ENCODE data around the gene DBF4. TPM values are rescaled to one million over a fixed set of nuclear protein-coding genes. Genes with fewer than 3 reads are reported as not detected.
"Not testable (repeated sequence)": the region's sequence is repeated elsewhere in the genome, so short reads cannot be mapped to it uniquely, and the experiment has no call there.

Gene DBF4
- total RNA-seq, 2 donors from 2014 or later, result 7.3 to 12.6 TPM

DNA sequence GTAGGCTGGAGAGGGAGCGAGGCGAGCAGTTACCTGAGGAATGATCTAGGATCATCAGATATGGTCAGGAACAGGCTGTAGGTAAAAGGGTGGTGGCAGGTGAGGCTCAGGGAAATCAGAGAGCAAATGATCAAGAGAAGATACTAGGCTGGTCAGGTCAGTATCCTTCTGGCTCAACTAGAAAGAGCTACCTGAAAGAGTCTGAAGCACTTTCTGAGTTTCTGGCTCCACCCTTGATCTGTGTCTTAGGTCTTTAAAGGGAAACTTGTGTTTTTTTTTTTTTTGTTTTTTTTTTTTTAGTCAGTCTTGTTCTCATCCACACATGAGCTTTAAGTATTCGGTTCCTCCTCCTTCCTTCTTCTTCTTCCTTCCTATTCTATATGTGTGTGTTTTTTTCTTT, 68.3 kb downstream of the DBF4 start:
- DNase-seq (ENCODE audit: low spot score) (no peak), ATAC-seq (ENCODE audit: insufficient number of reproducible peaks, low FRiP score, low read depth) (no peak)
- Histone ChIP-seq H3K4me3 (no peak overlapping the region), H3K27me3 (replicated peaks; ENCODE audit: insufficient read depth) (no peaks in the 10 kb centered on the region), H3K36me3 (no peaks in the 10 kb centered on the region), H3K27ac (no peak overlapping the region), H3K4me1 (ENCODE audit: control insufficient read depth in 1 of 2, low read depth in 2 of 2) (peaks cover 0 to 12% of the 10 kb centered on the region in 2 donors), H3K9me3 (no peaks in the 10 kb centered on the region)
- TF ChIP-seq, protein P1, sequence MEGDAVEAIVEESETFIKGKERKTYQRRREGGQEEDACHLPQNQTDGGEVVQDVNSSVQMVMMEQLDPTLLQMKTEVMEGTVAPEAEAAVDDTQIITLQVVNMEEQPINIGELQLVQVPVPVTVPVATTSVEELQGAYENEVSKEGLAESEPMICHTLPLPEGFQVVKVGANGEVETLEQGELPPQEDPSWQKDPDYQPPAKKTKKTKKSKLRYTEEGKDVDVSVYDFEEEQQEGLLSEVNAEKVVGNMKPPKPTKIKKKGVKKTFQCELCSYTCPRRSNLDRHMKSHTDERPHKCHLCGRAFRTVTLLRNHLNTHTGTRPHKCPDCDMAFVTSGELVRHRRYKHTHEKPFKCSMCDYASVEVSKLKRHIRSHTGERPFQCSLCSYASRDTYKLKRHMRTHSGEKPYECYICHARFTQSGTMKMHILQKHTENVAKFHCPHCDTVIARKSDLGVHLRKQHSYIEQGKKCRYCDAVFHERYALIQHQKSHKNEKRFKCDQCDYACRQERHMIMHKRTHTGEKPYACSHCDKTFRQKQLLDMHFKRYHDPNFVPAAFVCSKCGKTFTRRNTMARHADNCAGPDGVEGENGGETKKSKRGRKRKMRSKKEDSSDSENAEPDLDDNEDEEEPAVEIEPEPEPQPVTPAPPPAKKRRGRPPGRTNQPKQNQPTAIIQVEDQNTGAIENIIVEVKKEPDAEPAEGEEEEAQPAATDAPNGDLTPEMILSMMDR (IDR thresholded peaks at IDR 0.05), result no peak

DNA sequence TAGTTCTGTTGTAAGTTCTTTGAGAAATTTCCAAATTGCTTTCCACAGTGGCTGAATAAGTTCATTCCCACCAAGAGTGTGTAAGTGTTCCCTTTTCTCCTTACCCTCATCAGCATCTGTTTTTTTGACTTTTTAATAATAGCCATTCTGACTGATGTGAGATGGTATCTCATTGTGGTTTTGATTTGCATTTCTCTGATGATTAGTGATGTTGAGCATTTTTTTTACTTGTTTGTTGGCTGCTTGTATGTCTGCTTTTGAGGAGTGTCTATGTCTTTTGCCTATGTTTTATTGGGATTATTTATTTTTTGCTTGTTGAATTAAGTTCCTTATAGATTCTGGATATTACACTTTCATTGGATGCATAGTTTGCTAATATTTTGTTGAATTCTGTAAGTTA, 69.6 kb downstream of the DBF4 start:
- not testable (repeated sequence) for H3K27ac ChIP-seq; H3K27me3 ChIP-seq (replicated peaks; ENCODE audit: insufficient read depth); H3K4me3 ChIP-seq; H3K36me3 ChIP-seq; DNase-seq (ENCODE audit: low spot score); ATAC-seq (ENCODE audit: insufficient number of reproducible peaks, low FRiP score, low read depth); H3K9me3 ChIP-seq
- H3K4me1 ChIP-seq (ENCODE audit: control insufficient read depth in 1 of 2, low read depth in 2 of 2), result peaks cover 0 to 12% of the 10 kb centered on the region in 2 donors

- H3K36me3 ChIP-seq, result no peaks in the 10 kb centered on the region
- DNase-seq (ENCODE audit: low spot score) (no peak), ATAC-seq (ENCODE audit: insufficient number of reproducible peaks, low FRiP score, low read depth) (no peak)
- no peak overlapping the region for H3K4me3 ChIP-seq
- TF ChIP-seq, protein P1 (IDR thresholded peaks at IDR 0.05), result no peak
- no peaks in the 10 kb centered on the region for H3K27me3 ChIP-seq (replicated peaks; ENCODE audit: insufficient read depth)
- H3K4me1 ChIP-seq (ENCODE audit: control insufficient read depth in 1 of 2, low read depth in 2 of 2), result peaks cover 0 to 12% of the 10 kb centered on the region in 2 donors
- H3K27ac ChIP-seq, result no peak overlapping the region
- no peaks in the 10 kb centered on the region for H3K9me3 ChIP-seq
These were observed 72.1 kb downstream of the DBF4 start for GRCh38 chr7:87948371-87948770.

Other genes starting within 250 kb of the DBF4 start
- gene RUNDC3B, start 248.1 kb upstream of the DBF4 start, total RNA-seq, result 10 to 100 TPM in 1 of 2 donors, under 1 TPM in 1; 0.68 to 12.3 TPM
- 10 to 100 TPM; 13.5 to 15.9 TPM for gene SLC25A40, start 133 bp upstream of the DBF4 start, total RNA-seq
- gene ADAM22, start 57.8 kb downstream of the DBF4 start, total RNA-seq, result 1 to 10 TPM; 5.0 to 5.4 TPM

Measured in thoracic aorta (tissue), 2 donors.